Duodenal mucosa (tissue), 2 donors: ENCODE results near the gene BTBD9.

Source experiments
- H3K27ac ChIP-seq: one replicate; pipeline ENCODE4 v1.7.0; 2013; ENCODE audit warnings: low read depth, low read length
- H3K27me3 ChIP-seq, 2 donors: one replicate each; pipeline ENCODE4 v1.7.0; 2013; ENCODE audit warnings: low read length in 2 of 2, control low read depth in 1 of 2; ENCODE audit not compliant: insufficient read depth in 2 of 2, control insufficient read depth in 1 of 2
- H3K36me3 ChIP-seq, 2 donors: one replicate each; pipeline ENCODE4 v1.7.0; 2013; ENCODE audit warnings: low read length in 2 of 2, control low read depth in 1 of 2; ENCODE audit not compliant: insufficient read depth in 2 of 2, control insufficient read depth in 1 of 2
- H3K4me1 ChIP-seq, 2 donors: one replicate each; pipeline ENCODE4 v1.7.0; 2013; ENCODE audit warnings: low read length in 2 of 2, control low read depth in 1 of 2; ENCODE audit not compliant: insufficient read depth in 2 of 2, control insufficient read depth in 1 of 2
- H3K4me3 ChIP-seq, 2 donors: one replicate each; pipeline ENCODE4 v1.7.0; 2013; ENCODE audit warnings: low read length in 2 of 2, low read depth in 1 of 2
- H3K9ac ChIP-seq, 2 donors: one replicate each; pipeline ENCODE4 v1.7.0; 2013; ENCODE audit warnings: low read length in 2 of 2, low read depth in 1 of 2
- H3K9me3 ChIP-seq, 2 donors: one replicate each; pipeline ENCODE4 v1.7.0; 2013; ENCODE audit warnings: low read length in 2 of 2, control low read depth in 1 of 2; ENCODE audit not compliant: control insufficient read depth in 1 of 2

The BTBD9 gene

GRCh38 chr6:38302838-38303237 is 336.9 kb downstream of the BTBD9 start:
- H3K27ac ChIP-seq: no peak overlapping the region
- H3K4me1 ChIP-seq: peaks cover 0 to 4% of the 10 kb centered on the region in 2 donors
- H3K9me3 ChIP-seq: no peaks in the 10 kb centered on the region
- H3K4me3 ChIP-seq: no peak overlapping the region
- no peak overlapping the region for H3K9ac ChIP-seq
- H3K27me3 ChIP-seq: no peaks in the 10 kb centered on the region
- no peaks in the 10 kb centered on the region for H3K36me3 ChIP-seq

- Histone ChIP-seq H3K27me3 (no peaks in the 10 kb centered on the region), H3K36me3 (no peaks in the 10 kb centered on the region)
Observed at GRCh38 chr6:38302081-38302480, 337.6 kb downstream of the BTBD9 start.

GRCh38 chr6:38290133-38290799 is 349.5 kb downstream of the BTBD9 start:
- no peak overlapping the region for H3K27ac ChIP-seq
- no peaks in the 10 kb centered on the region for H3K27me3 ChIP-seq
- H3K4me1 ChIP-seq: no peaks in the 10 kb centered on the region
- no peak overlapping the region for H3K4me3 ChIP-seq
- peaks cover 0 to 7% of the 10 kb centered on the region in 2 donors for H3K36me3 ChIP-seq
- no peaks in the 10 kb centered on the region for H3K9me3 ChIP-seq
- no peak overlapping the region for H3K9ac ChIP-seq

More at GRCh38 chr6:38302081-38302480, 337.6 kb downstream of the BTBD9 start:
- H3K9me3 ChIP-seq: no peaks in the 10 kb centered on the region
- no peak overlapping the region for H3K9ac ChIP-seq
- H3K4me3 ChIP-seq: no peak overlapping the region
- peaks cover 0 to 4% of the 10 kb centered on the region in 2 donors for H3K4me1 ChIP-seq
- H3K27ac ChIP-seq: no peak overlapping the region

- Histone ChIP-seq H3K9me3 (no peaks in the 10 kb centered on the region), H3K27me3 (no peaks in the 10 kb centered on the region)
Observed at GRCh38 chr6:38287487-38287886, 352.2 kb downstream of the BTBD9 start.

GRCh38 chr6:38284802-38285394 is 354.8 kb downstream of the BTBD9 start:
- Histone ChIP-seq H3K27me3 (no peaks in the 10 kb centered on the region), H3K27ac (no peak overlapping the region)

More at GRCh38 chr6:38287487-38287886, 352.2 kb downstream of the BTBD9 start:
- Histone ChIP-seq H3K36me3 (peaks cover 0 to 7% of the 10 kb centered on the region in 2 donors), H3K4me3 (no peak overlapping the region), H3K4me1 (peaks cover 6 to 13% of the 10 kb centered on the region in 2 donors), H3K27ac (no peak overlapping the region), H3K9ac (no peak overlapping the region)

GRCh38 chr6:38283734-38284362 is 355.9 kb downstream of the BTBD9 start:
- no peaks in the 10 kb centered on the region for H3K9me3 ChIP-seq
- no peak overlapping the region for H3K27ac ChIP-seq
- H3K4me1 ChIP-seq: peaks cover 6 to 13% of the 10 kb centered on the region in 2 donors
- H3K4me3 ChIP-seq: no peak overlapping the region
- H3K27me3 ChIP-seq: no peaks in the 10 kb centered on the region
- H3K9ac ChIP-seq: no peak overlapping the region
- H3K36me3 ChIP-seq: peaks cover 0 to 7% of the 10 kb centered on the region in 2 donors

More at GRCh38 chr6:38284802-38285394, 354.8 kb downstream of the BTBD9 start:
- no peak overlapping the region for H3K4me3 ChIP-seq
- peaks cover 0 to 7% of the 10 kb centered on the region in 2 donors for H3K36me3 ChIP-seq
- no peaks in the 10 kb centered on the region for H3K9me3 ChIP-seq
- no peak overlapping the region for H3K9ac ChIP-seq
- peaks cover 6 to 13% of the 10 kb centered on the region in 2 donors for H3K4me1 ChIP-seq

- peaks cover 0 to 1% of the 10 kb centered on the region in 2 donors for H3K36me3 ChIP-seq
- H3K9me3 ChIP-seq: no peaks in the 10 kb centered on the region
Observed at GRCh38 chr6:38282911-38283310, 356.8 kb downstream of the BTBD9 start.

GRCh38 chr6:38281126-38281525 is 358.6 kb downstream of the BTBD9 start:
- H3K27me3 ChIP-seq: no peaks in the 10 kb centered on the region
- H3K9ac ChIP-seq: no peak overlapping the region
- no peak overlapping the region for H3K4me3 ChIP-seq
- no peak overlapping the region for H3K27ac ChIP-seq
- no peaks in the 10 kb centered on the region for H3K36me3 ChIP-seq
- no peaks in the 10 kb centered on the region for H3K9me3 ChIP-seq
- peaks cover 6 to 13% of the 10 kb centered on the region in 2 donors for H3K4me1 ChIP-seq

More at GRCh38 chr6:38282911-38283310, 356.8 kb downstream of the BTBD9 start:
- H3K4me3 ChIP-seq: no peak overlapping the region
- no peak overlapping the region for H3K9ac ChIP-seq
- peaks cover 6 to 13% of the 10 kb centered on the region in 2 donors for H3K4me1 ChIP-seq
- no peaks in the 10 kb centered on the region for H3K27me3 ChIP-seq
- H3K27ac ChIP-seq: no peak overlapping the region

- Histone ChIP-seq H3K27ac (no peak overlapping the region), H3K4me3 (no peak overlapping the region), H3K9ac (no peak overlapping the region), H3K36me3 (no peaks in the 10 kb centered on the region), H3K4me1 (peaks cover 6 to 13% of the 10 kb centered on the region in 2 donors), H3K9me3 (no peaks in the 10 kb centered on the region), H3K27me3 (no peaks in the 10 kb centered on the region)
Observed at GRCh38 chr6:38279963-38280588, 359.7 kb downstream of the BTBD9 start.

- H3K9ac ChIP-seq: no peak overlapping the region
- H3K9me3 ChIP-seq: no peaks in the 10 kb centered on the region
- H3K27ac ChIP-seq: no peak overlapping the region
Observed at GRCh38 chr6:38279423-38279822, 360.3 kb downstream of the BTBD9 start.

More at GRCh38 chr6:38279423-38279822, 360.3 kb downstream of the BTBD9 start:
- Histone ChIP-seq H3K36me3 (no peaks in the 10 kb centered on the region), H3K4me1 (peaks cover 2 to 9% of the 10 kb centered on the region in 2 donors), H3K27me3 (no peaks in the 10 kb centered on the region), H3K4me3 (no peak overlapping the region)
